ENCODE data around the gene RARS1. TPM values are rescaled to one million over a fixed set of nuclear protein-coding genes. Genes with fewer than 3 reads are reported as not detected.

RARS1 gene
- total RNA-seq = 250 and 287 TPM in 2 replicates

GRCh38 chr5:168486136-168486879 is at the start of gene RARS1:
TSS of gene RARS1 (plus strand) at chr5:168486471. CDS start at chr5:168486499, 28 bp downstream.

DNA sequence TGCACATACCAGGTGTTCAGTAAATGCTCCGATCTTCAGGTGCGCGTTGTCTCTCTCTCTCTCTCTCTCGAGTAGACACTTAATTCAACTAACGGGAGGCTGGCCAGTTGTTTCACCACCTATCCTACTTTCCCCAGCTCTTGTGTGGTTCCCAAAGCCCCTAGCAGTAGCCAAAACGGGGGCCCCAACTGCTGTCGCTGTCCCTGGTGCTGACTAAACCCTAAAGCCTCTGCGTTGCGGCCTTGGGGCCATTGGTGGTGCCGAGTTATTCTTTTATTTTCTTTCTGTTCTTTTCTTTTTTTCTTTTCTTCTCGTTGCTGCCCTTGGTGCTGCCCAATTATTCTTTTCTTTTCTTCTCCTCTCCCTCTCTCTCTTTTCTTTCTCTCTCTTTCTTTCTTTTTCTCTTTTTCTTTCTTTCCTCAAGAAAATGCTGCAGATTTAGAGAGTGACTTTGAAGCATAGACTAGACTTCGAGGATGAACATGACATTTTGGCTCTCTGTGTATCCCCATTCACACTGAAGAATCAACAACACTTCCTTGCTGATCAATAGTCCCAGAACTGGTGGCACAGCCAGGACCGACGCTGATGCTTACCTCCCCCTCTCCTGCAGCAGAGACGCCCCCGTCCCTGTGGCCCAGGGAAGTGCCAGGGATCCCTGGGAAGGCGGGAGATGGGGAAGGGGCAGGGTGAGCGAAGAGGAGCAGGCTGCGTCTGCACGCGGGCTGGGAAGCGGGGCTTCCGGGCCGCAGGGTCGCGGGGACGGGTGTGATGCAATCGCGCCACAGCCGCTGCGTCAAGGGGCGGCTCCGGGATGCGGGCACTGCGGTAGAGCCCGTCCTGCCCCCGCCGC is 42.5 kb downstream of the RARS1 start, which contains the start of gene FBLL1:
Gene FBLL1 (plus strand): TSS at position 785 of the 853 bp plus-strand sequence. CDS start 200 bp downstream, outside the sequence.

Small RNA genes within 50 kb of the gene (small RNA-seq; reads per million reads assigned to genes)
- 36.7 reads per million, percentile 96 among the genes with 10 or more reads in this experiment for gene MIR103A1

Other genes starting within 250 kb of the RARS1 start
- 1.1 and 3.3 TPM in 2 replicates for gene WWC1, start 194.8 kb upstream of the RARS1 start, total RNA-seq
- 0.39 and 0.43 TPM in 2 replicates for gene FBLL1, start 42.8 kb downstream of the RARS1 start, total RNA-seq
- 41.8 and 43.5 TPM in 2 replicates for gene PANK3, start 92.9 kb downstream of the RARS1 start, total RNA-seq

Measured in articular chondrocyte of knee joint (primary cell).